Measurements from ENCODE around the gene TTC27.

DNA sequence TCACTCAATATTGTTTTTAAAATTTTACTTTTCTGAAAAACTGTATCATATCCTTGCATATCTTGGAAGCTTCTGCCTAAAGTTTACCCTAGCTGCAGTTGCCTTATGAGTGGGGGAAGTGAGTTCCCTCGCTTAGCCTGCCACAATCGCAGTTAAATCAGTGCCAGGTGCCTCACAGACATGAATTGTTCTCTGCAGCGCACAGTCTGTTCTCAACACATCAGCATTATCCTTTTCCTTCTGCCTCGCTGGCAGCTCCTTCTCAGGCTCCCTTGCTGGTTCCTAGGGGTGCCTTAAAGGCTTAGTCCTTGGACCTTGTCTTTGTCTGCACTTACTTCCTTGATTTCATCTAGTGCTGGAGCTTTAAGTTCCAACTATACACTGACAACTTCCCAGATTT, 132.8 kb downstream of the TTC27 start:
- TF ChIP-seq YY1 (IDR thresholded peaks at IDR 0.05; ENCODE audit: insufficient read depth, insufficient read length) (no peak), ZNF274 (IDR thresholded peaks at IDR 0.05; ENCODE audit: low read depth, low read length) (no peak), SUZ12 (IDR thresholded peaks at IDR 0.05; ENCODE audit: extremely low read depth, insufficient read depth, insufficient read length) (no peak)

Measured in NT2/D1 (cell line).